Measurements from ENCODE around the gene TRPM5. TPM values are rescaled to one million over a fixed set of nuclear protein-coding genes. Genes with fewer than 3 reads are reported as not detected.

Gene TRPM5
- total RNA-seq, 1 donor from 2014 or later, result not detected

- peaks cover 12 to 26% of the 10 kb centered on the region in 2 donors for H3K4me1 ChIP-seq
- intact Hi-C loops (cut with DNase I), result loop anchor here (10.0 kb wide), 2 partner anchors 482 to 838 kb away; partner anchors contain the start of gene CDKN1C
Observed at GRCh38 chr11:2402890-2403645, 41.2 kb downstream of the TRPM5 start.

GRCh38 chr11:2402106-2402505 is 42.2 kb downstream of the TRPM5 start:
- intact Hi-C loops (cut with DNase I), result loop anchor here (10.0 kb wide), 2 partner anchors 483 to 837 kb away; partner anchors contain the start of gene CDKN1C
- no peaks in the 10 kb centered on the region for H3K27me3 ChIP-seq
- peak overlapping the region in 1 of 2 donors; percentile 93 for H3K4me3 ChIP-seq
- H3K27ac ChIP-seq, result no peak overlapping the region
- H3K36me3 ChIP-seq, result peaks cover 29 to 39% of the 10 kb centered on the region in 2 donors
- H3K4me1 ChIP-seq, result peaks cover 12 to 26% of the 10 kb centered on the region in 2 donors
- no peaks in the 10 kb centered on the region for H3K9me3 ChIP-seq
- no peak for DNase-seq (ENCODE audit: low spot score in 2 of 2)
- no peak for TF ChIP-seq CTCF (IDR thresholded peaks at IDR 0.05)

More at GRCh38 chr11:2402890-2403645, 41.2 kb downstream of the TRPM5 start:
- no peaks in the 10 kb centered on the region for H3K9me3 ChIP-seq
- H3K27ac ChIP-seq, result no peak overlapping the region
- no peaks in the 10 kb centered on the region for H3K27me3 ChIP-seq
- peaks cover 23 to 31% of the 10 kb centered on the region in 2 donors for H3K36me3 ChIP-seq
- H3K4me3 ChIP-seq, result no peak overlapping the region
- DNase-seq (ENCODE audit: low spot score in 2 of 2), result no peak
- TF ChIP-seq CTCF (IDR thresholded peaks at IDR 0.05), result no peak

- no peak for DNase-seq (ENCODE audit: low spot score in 2 of 2)
- no peak for TF ChIP-seq CTCF (IDR thresholded peaks at IDR 0.05)
- Histone ChIP-seq H3K27ac (peak overlapping the region; percentile 89 to 93), H3K4me3 (peak overlapping the region; percentile 73 to 93), H3K9me3 (no peaks in the 10 kb centered on the region), H3K27me3 (no peaks in the 10 kb centered on the region), H3K4me1 (peaks cover 12 to 26% of the 10 kb centered on the region in 2 donors), H3K36me3 (peaks cover 35 to 45% of the 10 kb centered on the region in 2 donors)
- intact Hi-C loops (cut with DNase I), result loop anchor here (2.0 to 10.0 kb wide), 4 partner anchors 483 to 1021 kb away; partner anchors contain the start of gene CDKN1C
Observed at GRCh38 chr11:2401436-2401984, 42.8 kb downstream of the TRPM5 start.

GRCh38 chr11:2400762-2401435 is 43.4 kb downstream of the TRPM5 start:
- H3K4me1 ChIP-seq, result peaks cover 12 to 26% of the 10 kb centered on the region in 2 donors
- H3K9me3 ChIP-seq, result no peaks in the 10 kb centered on the region
- no peaks in the 10 kb centered on the region for H3K27me3 ChIP-seq
- peak overlapping the region; percentile 73 to 93 for H3K4me3 ChIP-seq
- peaks cover 41 to 51% of the 10 kb centered on the region in 2 donors for H3K36me3 ChIP-seq
- intact Hi-C loops (cut with DNase I), result loop anchor here (1.0 to 10.0 kb wide), 5 partner anchors 24 to 1022 kb away; partner anchors contain the start of genes CD81 and CDKN1C
- DNase-seq (ENCODE audit: low spot score in 2 of 2), result no peak
- peak overlapping the region; percentile 89 to 93 for H3K27ac ChIP-seq
- TF ChIP-seq CTCF (IDR thresholded peaks at IDR 0.05), result no peak

- peak; percentile 99 to 100 for DNase-seq (ENCODE audit: low spot score in 2 of 2)
- peak within 1 kb of the TSS; percentile 100 for H3K27ac ChIP-seq
- TF ChIP-seq CTCF (IDR thresholded peaks at IDR 0.05), result peak; percentile 93 to 98 (median 97)
- peak within 1 kb of the TSS; percentile 89 to 93 for H3K4me3 ChIP-seq
- peaks cover 12 to 26% of the 10 kb centered on the region in 2 donors for H3K4me1 ChIP-seq
- H3K36me3 ChIP-seq, result peaks cover 48 to 58% of the 10 kb centered on the region in 2 donors
- no peaks in the 10 kb centered on the region for H3K27me3 ChIP-seq
- H3K9me3 ChIP-seq, result no peaks in the 10 kb centered on the region
- intact Hi-C loops (cut with DNase I), result loop anchor here (1.0 to 10.0 kb wide), 5 partner anchors 23 to 1023 kb away; partner anchors contain the start of genes CD81 and CDKN1C
Observed at GRCh38 chr11:2400069-2400761, 44.1 kb downstream of the TRPM5 start, which contains the start of gene TSSC4. Gene TSSC4, plus strand, starts transcription at chr11:2400750. Its CDS starts 1,884 bp downstream, at chr11:2402634.

All from ascending aorta (tissue), 2 donors.